ENCODE measurements around the gene CKAP2. TPM values are rescaled to one million over a fixed set of nuclear protein-coding genes. Genes with fewer than 3 reads are reported as not detected.

CKAP2 gene
- total and polyA plus RNA-seq, 2 of the 8 experiments (the other 6 are each of a cell fraction or from before 2014, with no cell fraction given), result 8.3 to 70.7 TPM

DNA sequence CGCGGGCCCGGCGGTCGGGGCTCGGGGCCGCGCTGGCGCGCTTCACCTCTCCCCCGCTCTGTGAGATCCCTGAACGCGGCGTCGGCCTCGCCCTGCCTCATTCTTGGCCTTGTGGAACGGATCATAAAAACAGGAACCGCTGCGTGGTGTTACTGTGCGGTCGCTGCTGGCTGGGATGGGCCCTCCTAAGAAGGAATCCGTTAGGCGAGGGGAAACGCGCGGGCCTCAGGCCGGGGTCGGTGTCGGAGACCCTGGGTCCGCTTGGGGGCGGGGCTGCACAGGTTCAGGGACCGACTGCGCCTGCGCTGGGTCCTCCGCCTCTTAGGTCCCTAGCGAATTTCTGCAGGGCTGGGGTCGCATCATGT, 381 bp downstream of the CKAP2 start (continued):
- TF ChIP-seq KDM1A (IDR thresholded peaks at IDR 0.05; ENCODE audit: borderline replicate concordance, low read length) (peak; percentile 71; the same call in 1 of the 2 replicates), MAX (IDR thresholded peaks at IDR 0.05) (no peak), FOSL1 (IDR thresholded peaks at IDR 0.05; ENCODE audit: insufficient read depth, low read depth, low read length) (no peak), SIN3A (conservative IDR thresholded peaks at IDR 0.05 in 1 of 2, IDR thresholded peaks at IDR 0.05 in 1 of 2; ENCODE audit: low read depth in 1 of 2, low read length in 2 of 2) (peak in 1 of 2 experiments; percentile 73; a peak in 1 of 4 replicates), BCL11A (IDR thresholded peaks at IDR 0.05; ENCODE audit: low read depth in 2 of 2, low read length in 2 of 2) (no peak), POLR2A (IDR thresholded peaks at IDR 0.05; ENCODE audit: control extremely low read depth in 1 of 2, low read depth in 2 of 2, low read length in 2 of 2) (peak; percentile 2 to 11; a peak in 2 of 3 replicates), SAP30 (IDR thresholded peaks at IDR 0.05; ENCODE audit: insufficient read depth, insufficient replicate concordance, low read length) (no peak), PHF8 (conservative IDR thresholded peaks at IDR 0.05; ENCODE audit: low read depth, low read length) (peak; percentile 66), ASH2L (IDR thresholded peaks at IDR 0.05; ENCODE audit: low read length) (peak; percentile 81), POU5F1 (IDR thresholded peaks at IDR 0.05; ENCODE audit: low read depth, low read length) (no peak)

Measured in H1 (cell line).